GM19372 (cell line): Measurements from ENCODE around the gene CPNE2.
"Not testable (repeated sequence)": the region's sequence is repeated elsewhere in the genome, so short reads cannot be mapped to it uniquely, and the experiment has no call there.

Experiments used
- ATAC-seq: cut with Tn5 transposase; IDR thresholded peaks from one replicate; pipeline ENCODE4 v1.9.1; 2021; ENCODE audit warnings: mild to moderate bottlenecking, low read depth, moderate library complexity; ENCODE audit not compliant: unreplicated experiment

CPNE2 gene

GRCh38 chr16:57091975-57092785 lies at the start of gene CPNE2:
Gene CPNE2 (plus strand): TSS chr16:57092583. CDS start chr16:57110743, 18,160 bp downstream.
- ATAC-seq, result no peak

GRCh38 chr16:57043248-57043647 lies 49.1 kb upstream of the CPNE2 start:
- no peak for ATAC-seq

GRCh38 chr16:57044931-57045693 lies 47.3 kb upstream of the CPNE2 start:
- no peak for ATAC-seq

- ATAC-seq, result peak; percentile 30
Measured at GRCh38 chr16:57045694-57046381, 46.5 kb upstream of the CPNE2 start.

GRCh38 chr16:57048095-57048494 lies 44.3 kb upstream of the CPNE2 start:
- no peak for ATAC-seq

GRCh38 chr16:57049678-57050077 lies 42.7 kb upstream of the CPNE2 start:
- ATAC-seq, result no peak

- ATAC-seq, result no peak
Measured at GRCh38 chr16:57051696-57052228, 40.6 kb upstream of the CPNE2 start.

- ATAC-seq, result no peak
Measured at GRCh38 chr16:57053206-57053605, 39.2 kb upstream of the CPNE2 start.

- ATAC-seq, result no peak
Measured at GRCh38 chr16:57054338-57054737, 38.0 kb upstream of the CPNE2 start.

GRCh38 chr16:57054771-57055170 lies 37.6 kb upstream of the CPNE2 start:
- no peak for ATAC-seq

- no peak for ATAC-seq
Measured at GRCh38 chr16:57055671-57056070, 36.7 kb upstream of the CPNE2 start.

- ATAC-seq, result no peak
Measured at GRCh38 chr16:57058291-57058861, 34.0 kb upstream of the CPNE2 start.

- ATAC-seq, result no peak
Measured at GRCh38 chr16:57060323-57061083, 31.9 kb upstream of the CPNE2 start.

GRCh38 chr16:57061084-57061905 lies 31.1 kb upstream of the CPNE2 start:
- ATAC-seq, result no peak

- ATAC-seq, result no peak
Measured at GRCh38 chr16:57062329-57062728, 30.1 kb upstream of the CPNE2 start.

GRCh38 chr16:57063189-57063588 lies 29.2 kb upstream of the CPNE2 start:
- not testable (repeated sequence) for ATAC-seq

GRCh38 chr16:57064995-57065394 lies 27.4 kb upstream of the CPNE2 start:
- no peak for ATAC-seq

- ATAC-seq, result no peak
Measured at GRCh38 chr16:57066625-57067024, 25.8 kb upstream of the CPNE2 start.

- no peak for ATAC-seq
Measured at GRCh38 chr16:57067347-57067746, 25.0 kb upstream of the CPNE2 start.
